NCI-H82 (cell line): ENCODE measurements around the gene GABRG3.
"Not testable (repeated sequence)": the region's sequence is repeated elsewhere in the genome, so short reads cannot be mapped to it uniquely, and the experiment has no call there.

Experiments used
- DNase-seq: peaks from one replicate; lab custom pipeline; 2025; lab: John Stamatoyannopoulos, UW

GABRG3 gene

GRCh38 chr15:27182561-27183110, 211.7 kb downstream of the GABRG3 start:
- no peak for DNase-seq

- no peak for DNase-seq
These were observed 212.2 kb downstream of the GABRG3 start for GRCh38 chr15:27183201-27183600.

GRCh38 chr15:27191515-27191914, 220.5 kb downstream of the GABRG3 start:
- not testable (repeated sequence) for DNase-seq

- peak; percentile 89 for DNase-seq
These were observed 225.7 kb downstream of the GABRG3 start for GRCh38 chr15:27196691-27197090.

GRCh38 chr15:27201425-27201824, 230.4 kb downstream of the GABRG3 start:
- DNase-seq, result peak; percentile 31

GRCh38 chr15:27210176-27210575, 239.2 kb downstream of the GABRG3 start:
- no peak for DNase-seq

- no peak for DNase-seq
These were observed 243.1 kb downstream of the GABRG3 start for GRCh38 chr15:27214032-27214431.

- no peak for DNase-seq
These were observed 244.0 kb downstream of the GABRG3 start for GRCh38 chr15:27214961-27215360.

GRCh38 chr15:27218426-27218825, 247.4 kb downstream of the GABRG3 start:
- DNase-seq, result no peak

- DNase-seq, result no peak
These were observed 248.7 kb downstream of the GABRG3 start for GRCh38 chr15:27219636-27220035.

GRCh38 chr15:27220199-27220598, 249.2 kb downstream of the GABRG3 start:
- DNase-seq, result no peak

- no peak for DNase-seq
These were observed 251.5 kb downstream of the GABRG3 start for GRCh38 chr15:27222479-27222878.

- no peak for DNase-seq
These were observed 252.2 kb downstream of the GABRG3 start for GRCh38 chr15:27223179-27223578.

- no peak for DNase-seq
These were observed 260.8 kb downstream of the GABRG3 start for GRCh38 chr15:27231811-27232210.

GRCh38 chr15:27232876-27233275, 261.9 kb downstream of the GABRG3 start:
- DNase-seq, result no peak

GRCh38 chr15:27234593-27234992, 263.6 kb downstream of the GABRG3 start:
- no peak for DNase-seq

GRCh38 chr15:27235161-27235560, 264.2 kb downstream of the GABRG3 start:
- DNase-seq, result no peak

GRCh38 chr15:27235681-27236080, 264.7 kb downstream of the GABRG3 start:
- DNase-seq, result no peak

- DNase-seq, result peak; percentile 29
These were observed 266.4 kb downstream of the GABRG3 start for GRCh38 chr15:27237319-27237939.

- DNase-seq, result peak; percentile 43
These were observed 267.2 kb downstream of the GABRG3 start for GRCh38 chr15:27238209-27238608.

- no peak for DNase-seq
These were observed 267.9 kb downstream of the GABRG3 start for GRCh38 chr15:27238707-27239423.

- DNase-seq, result no peak
These were observed 271.0 kb downstream of the GABRG3 start for GRCh38 chr15:27241943-27242342.

GRCh38 chr15:27244047-27244446, 273.1 kb downstream of the GABRG3 start:
- DNase-seq, result no peak
